DMS 273 (cell line): ENCODE data around the gene SRP9.
"Not testable (repeated sequence)": the region's sequence is repeated elsewhere in the genome, so short reads cannot be mapped to it uniquely, and the experiment has no call there.

Experiments used
- DNase-seq: peaks from one replicate; lab custom pipeline; 2025; ENCODE audit not compliant: unreplicated experiment; lab: John Stamatoyannopoulos, UW

The SRP9 gene

DNA sequence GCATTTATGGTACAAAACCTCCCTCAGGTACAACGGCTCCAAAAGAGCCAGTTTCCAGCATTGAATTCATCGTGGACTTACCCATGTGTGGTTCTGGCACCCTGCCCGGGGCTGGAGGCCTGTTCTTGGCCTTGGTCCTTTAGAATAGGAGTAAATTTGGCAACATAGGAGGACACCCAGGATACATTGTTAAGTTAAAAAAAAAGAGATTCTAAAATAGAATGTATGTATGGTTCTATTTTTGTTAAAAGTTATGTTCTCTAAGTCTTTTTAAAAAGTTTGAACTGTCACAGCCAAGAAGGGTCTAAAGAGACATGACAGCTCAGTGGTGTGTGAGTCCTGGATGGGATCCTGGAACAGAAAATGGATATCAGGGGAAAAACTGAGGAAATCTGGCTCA lies 58.2 kb downstream of the SRP9 start:
- peak; percentile 52 for DNase-seq

DNA sequence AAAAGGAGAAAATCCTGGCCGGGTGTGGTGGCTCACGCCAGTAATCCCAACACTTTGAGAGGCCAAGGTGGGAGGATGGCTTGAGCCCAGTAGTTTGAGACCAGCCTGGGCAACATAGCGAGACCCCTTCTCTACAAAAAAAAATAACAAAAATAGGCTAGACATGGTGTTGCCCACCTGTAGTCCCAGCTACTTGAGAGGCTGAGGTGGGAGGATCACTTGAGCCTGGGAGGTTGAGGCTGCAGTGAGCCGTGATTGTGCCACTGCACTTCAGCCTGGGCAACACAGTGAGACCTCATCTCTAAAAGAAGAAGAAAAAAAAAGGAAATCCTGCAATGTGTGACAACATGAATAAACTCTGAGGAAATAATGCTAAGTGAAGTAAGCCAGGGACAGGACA lies 58.7 kb downstream of the SRP9 start:
- not testable (repeated sequence) for DNase-seq

- DNase-seq, result no peak
Observed at GRCh38 chr1:225838793-225839192, 61.2 kb downstream of the SRP9 start.
